Vagina (tissue), 2 donors: ENCODE measurements around the gene HBEGF. TPM values are rescaled to one million over a fixed set of nuclear protein-coding genes. Genes with fewer than 3 reads are reported as not detected.
A peak's percentile ranks its signal among the peaks of the same experiment; 100 is the strongest.

Source experiments
- DNase-seq, 2 donors: peaks; one replicate each; pipeline ENCODE4 v3.0.0-alpha.2; 2017; ENCODE audit errors: extremely low spot score in 2 of 2
- H3K27ac ChIP-seq: fragments of 200-600 bp; sonication (generic); one replicate; pipeline ENCODE4 v1.5.1; 2019
- H3K27me3 ChIP-seq: fragments of 200-600 bp; sonication (generic); one replicate; pipeline ENCODE4 v1.5.1; 2019
- H3K36me3 ChIP-seq, 2 donors: fragments of 200-600 bp; sonication (generic); one replicate each; pipeline ENCODE4 v1.5.1; 2017 to 2019
- H3K4me1 ChIP-seq: fragments of 200-600 bp; sonication (generic); one replicate; pipeline ENCODE4 v1.5.1; 2019
- H3K4me3 ChIP-seq, 2 donors: fragments of 200-600 bp; sonication (generic); 1 replicate in 1 of 2; 2 replicates in 1 of 2; pipeline ENCODE4 v1.5.1; 2016 to 2019
- H3K9me3 ChIP-seq: fragments of 200-600 bp; sonication (generic); one replicate; pipeline ENCODE4 v1.5.1; 2019
- CTCF ChIP-seq, 3 experiments: fragments of 450-650 bp in 2 of 3; fragments of 200-600 bp in 1 of 3; sonication (generic) in 1 of 3; IDR thresholded peaks; one replicate each; pipeline ENCODE4 v1.5.1; 2017 to 2019; ENCODE audit warnings: antibody characterized with exemption in 3 of 3, mild to moderate bottlenecking in 2 of 3, moderate library complexity in 2 of 3
- POLR2A ChIP-seq, 2 donors: fragments of 450-650 bp; IDR thresholded peaks; one replicate each; pipeline ENCODE4 v1.6.1; 2017; ENCODE audit warnings: antibody characterized with exemption in 2 of 2, mild to moderate bottlenecking in 2 of 2, moderate library complexity in 2 of 2
- POLR2AphosphoS5 ChIP-seq, 2 donors: sonication (generic); formaldehyde crosslinking; IDR thresholded peaks; one replicate each; pipeline ENCODE4 v1.9.0; 2017; ENCODE audit warnings: antibody characterized with exemption in 2 of 2, mild to moderate bottlenecking in 2 of 2, low read depth in 1 of 2; ENCODE audit not compliant: insufficient read depth in 1 of 2
- intact Hi-C: fragments of 100-400 bp; cut with DNase I; formaldehyde crosslinking; loops from one replicate; pipeline ENCODE4 v1.15.1; 2023
- total RNA-seq: library from RNA; depleted of rRNA; stranded (reverse); fragments of >200 nt; gene quantifications from one replicate; pipeline ENCODE4 v1.2.3, GENCODE V29; 2016

HBEGF gene
- total RNA-seq, 1 donor from 2014 or later: 16.2 TPM

GRCh38 chr5:140295414-140295813 lies 51.0 kb downstream of the HBEGF start:
- Histone ChIP-seq H3K27me3 (no peaks in the 10 kb centered on the region), H3K27ac (no peak overlapping the region), H3K36me3 (peaks cover 0 to 13% of the 10 kb centered on the region in 2 donors), H3K9me3 (no peaks in the 10 kb centered on the region), H3K4me1 (peaks cover 57% of the 10 kb centered on the region), H3K4me3 (no peak overlapping the region)
- intact Hi-C loops: no loop called here
- TF ChIP-seq CTCF (IDR thresholded peaks at IDR 0.05) (no peak), POLR2AphosphoS5 (IDR thresholded peaks at IDR 0.05; ENCODE audit: insufficient read depth in 1 of 2, low read depth in 1 of 2) (no peak), POLR2A (IDR thresholded peaks at IDR 0.05) (no peak)
- no peak for DNase-seq

- Histone ChIP-seq H3K4me3 (no peak overlapping the region), H3K9me3 (no peaks in the 10 kb centered on the region), H3K27me3 (no peaks in the 10 kb centered on the region), H3K4me1 (peaks cover 57% of the 10 kb centered on the region), H3K27ac (peak overlapping the region; percentile 49), H3K36me3 (peaks cover 0 to 13% of the 10 kb centered on the region in 2 donors)
- intact Hi-C loops: no loop called here
- DNase-seq: no peak
- TF ChIP-seq POLR2A (IDR thresholded peaks at IDR 0.05) (no peak), POLR2AphosphoS5 (IDR thresholded peaks at IDR 0.05; ENCODE audit: insufficient read depth in 1 of 2, low read depth in 1 of 2) (no peak), CTCF (IDR thresholded peaks at IDR 0.05) (no peak)
These were observed 51.6 kb downstream of the HBEGF start for GRCh38 chr5:140294753-140295152.

GRCh38 chr5:140293849-140294100 lies 52.6 kb downstream of the HBEGF start:
- intact Hi-C loops: no loop called here
- Histone ChIP-seq H3K9me3 (no peaks in the 10 kb centered on the region), H3K36me3 (peaks cover 0 to 7% of the 10 kb centered on the region in 2 donors), H3K4me3 (no peak overlapping the region), H3K4me1 (peaks cover 57% of the 10 kb centered on the region), H3K27ac (peak overlapping the region; percentile 49), H3K27me3 (no peaks in the 10 kb centered on the region)
- DNase-seq: no peak
- no peak for TF ChIP-seq CTCF (IDR thresholded peaks at IDR 0.05)
- no peak for TF ChIP-seq POLR2A (IDR thresholded peaks at IDR 0.05)
- no peak for TF ChIP-seq POLR2AphosphoS5 (IDR thresholded peaks at IDR 0.05; ENCODE audit: insufficient read depth in 1 of 2, low read depth in 1 of 2)

GRCh38 chr5:140293091-140293848 lies 53.1 kb downstream of the HBEGF start:
- intact Hi-C loops: no loop called here
- Histone ChIP-seq H3K9me3 (no peaks in the 10 kb centered on the region), H3K36me3 (peaks cover 0 to 5% of the 10 kb centered on the region in 2 donors), H3K4me1 (peaks cover 52% of the 10 kb centered on the region), H3K27ac (peak overlapping the region; percentile 49), H3K4me3 (no peak overlapping the region), H3K27me3 (no peaks in the 10 kb centered on the region)
- DNase-seq: no peak
- TF ChIP-seq POLR2A (IDR thresholded peaks at IDR 0.05) (no peak), CTCF (IDR thresholded peaks at IDR 0.05) (no peak), POLR2AphosphoS5 (IDR thresholded peaks at IDR 0.05; ENCODE audit: insufficient read depth in 1 of 2, low read depth in 1 of 2) (peak in 1 of 2 donors; percentile 26)

- no peak overlapping the region for H3K4me3 ChIP-seq
- intact Hi-C loops: no loop called here
These were observed 54.0 kb downstream of the HBEGF start for GRCh38 chr5:140292212-140293036.

More at GRCh38 chr5:140292212-140293036, 54.0 kb downstream of the HBEGF start:
- no peak for TF ChIP-seq CTCF (IDR thresholded peaks at IDR 0.05)
- TF ChIP-seq POLR2A (IDR thresholded peaks at IDR 0.05): no peak
- no peak for TF ChIP-seq POLR2AphosphoS5 (IDR thresholded peaks at IDR 0.05; ENCODE audit: insufficient read depth in 1 of 2, low read depth in 1 of 2)
- Histone ChIP-seq H3K36me3 (no peaks in the 10 kb centered on the region), H3K9me3 (no peaks in the 10 kb centered on the region), H3K27me3 (no peaks in the 10 kb centered on the region), H3K27ac (peak overlapping the region; percentile 49), H3K4me1 (peaks cover 44% of the 10 kb centered on the region)
- no peak for DNase-seq
